Measurements from ENCODE around the gene INTS14.

INTS14 gene

DNA sequence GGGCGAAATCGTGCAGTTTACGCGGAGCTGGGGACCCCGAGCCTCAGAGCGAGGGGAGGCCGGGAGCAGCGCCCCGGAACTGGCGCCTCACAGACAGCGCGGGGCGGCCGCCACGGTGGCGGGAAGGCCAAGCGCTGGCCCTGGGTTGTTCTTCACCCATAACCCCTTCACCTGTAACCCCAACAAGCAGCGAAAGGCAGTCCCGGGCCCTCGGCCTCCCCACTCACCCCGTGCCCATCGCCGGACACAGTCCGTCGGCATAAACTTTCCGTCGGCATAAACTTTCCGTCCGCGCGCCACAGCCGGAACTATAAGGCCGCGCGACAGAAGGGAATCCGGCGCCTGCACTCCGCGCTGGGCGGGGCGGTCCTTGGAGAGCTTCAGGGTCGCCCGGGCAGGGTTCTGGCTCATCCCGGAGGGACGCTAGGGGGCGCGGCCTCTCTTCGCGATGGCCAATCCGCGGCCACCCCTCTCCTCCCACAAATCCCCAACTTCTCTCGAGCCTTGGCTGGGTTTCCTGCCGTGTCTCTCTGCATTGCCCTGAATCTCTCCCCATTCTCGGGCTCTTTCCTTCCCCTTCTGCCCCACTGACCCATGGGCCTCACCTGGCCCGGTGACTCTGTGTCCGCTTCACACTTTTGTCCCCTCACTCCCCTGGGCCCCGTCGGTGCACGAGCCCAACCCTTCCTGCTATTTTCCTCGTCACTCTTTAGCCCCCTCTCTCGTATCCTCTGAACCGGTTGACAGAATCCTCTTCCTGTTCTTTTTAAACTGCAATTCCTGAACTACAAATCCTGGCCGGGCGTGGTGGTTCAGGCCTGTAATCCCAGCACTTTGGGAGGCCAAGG lies at the start of gene INTS14:
TSS of gene INTS14 (minus strand) at position 261 of the 848 bp plus-strand sequence. CDS start 3,751 bp downstream, outside the sequence.
- DNase-seq: peak; percentile 92

DNA sequence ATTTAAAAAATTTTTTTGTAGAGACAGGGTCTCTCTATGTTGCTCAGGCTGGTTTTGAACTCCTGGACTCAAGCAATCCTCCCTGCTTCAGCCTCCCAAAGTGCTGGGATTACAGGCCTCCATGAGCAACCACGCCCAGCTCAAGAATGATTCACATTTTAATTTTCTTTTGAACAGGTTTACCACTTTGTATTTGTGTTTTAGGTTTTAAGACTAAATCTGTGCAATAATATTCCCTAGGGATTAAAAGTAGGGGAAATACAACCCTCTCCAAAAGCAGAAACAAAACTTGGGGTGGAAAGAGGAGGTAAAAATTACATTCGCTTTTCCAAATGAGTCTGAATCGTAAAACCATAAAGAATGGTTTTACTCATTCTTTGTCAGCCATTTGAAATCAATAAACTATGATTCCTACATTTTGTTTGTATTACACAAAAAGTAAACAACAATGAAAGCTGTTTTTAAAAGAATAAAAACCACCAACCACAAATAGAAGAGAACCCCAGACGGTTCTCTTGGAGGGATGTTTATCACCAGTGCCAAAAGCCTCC lies 48.6 kb upstream of the INTS14 start:
- DNase-seq: no peak

DNA sequence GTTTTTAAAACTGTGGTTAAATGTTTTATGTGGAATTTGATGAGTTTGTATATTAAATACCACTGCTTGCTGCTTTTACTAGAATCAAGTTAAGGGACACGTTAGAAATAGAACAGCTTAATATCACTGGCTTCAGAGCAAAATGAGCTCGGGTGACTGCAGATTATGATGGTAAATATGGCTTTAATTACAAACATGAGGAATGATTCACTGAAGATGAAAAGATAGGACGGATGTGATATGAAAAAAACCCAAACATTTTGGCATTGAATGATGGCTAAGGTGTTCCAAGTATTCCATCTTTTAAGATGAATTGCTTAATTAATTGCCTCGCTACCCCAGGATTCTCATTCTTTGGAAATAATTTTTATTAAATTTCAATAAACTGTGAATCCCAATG lies 44.5 kb upstream of the INTS14 start:
- no peak for DNase-seq

DNA sequence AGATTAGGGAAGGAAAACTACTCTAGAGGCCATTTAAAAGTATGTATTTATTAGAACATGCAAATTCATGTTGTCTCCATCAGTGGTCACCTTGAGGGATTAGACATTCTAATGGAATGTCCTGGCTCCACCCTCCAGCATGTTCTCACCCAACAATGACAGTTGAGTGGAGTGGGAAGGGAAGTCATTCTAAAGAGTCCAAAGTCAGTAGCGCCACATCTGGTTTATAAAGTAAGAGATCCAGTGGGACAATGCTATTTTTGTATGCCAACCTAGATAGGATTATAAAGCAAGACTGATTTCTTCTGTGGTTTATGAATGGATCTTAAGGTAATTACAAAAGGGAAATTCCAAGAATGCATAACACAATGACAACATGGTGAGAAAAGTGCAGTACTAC lies 44.1 kb upstream of the INTS14 start:
- DNase-seq: no peak

DNA sequence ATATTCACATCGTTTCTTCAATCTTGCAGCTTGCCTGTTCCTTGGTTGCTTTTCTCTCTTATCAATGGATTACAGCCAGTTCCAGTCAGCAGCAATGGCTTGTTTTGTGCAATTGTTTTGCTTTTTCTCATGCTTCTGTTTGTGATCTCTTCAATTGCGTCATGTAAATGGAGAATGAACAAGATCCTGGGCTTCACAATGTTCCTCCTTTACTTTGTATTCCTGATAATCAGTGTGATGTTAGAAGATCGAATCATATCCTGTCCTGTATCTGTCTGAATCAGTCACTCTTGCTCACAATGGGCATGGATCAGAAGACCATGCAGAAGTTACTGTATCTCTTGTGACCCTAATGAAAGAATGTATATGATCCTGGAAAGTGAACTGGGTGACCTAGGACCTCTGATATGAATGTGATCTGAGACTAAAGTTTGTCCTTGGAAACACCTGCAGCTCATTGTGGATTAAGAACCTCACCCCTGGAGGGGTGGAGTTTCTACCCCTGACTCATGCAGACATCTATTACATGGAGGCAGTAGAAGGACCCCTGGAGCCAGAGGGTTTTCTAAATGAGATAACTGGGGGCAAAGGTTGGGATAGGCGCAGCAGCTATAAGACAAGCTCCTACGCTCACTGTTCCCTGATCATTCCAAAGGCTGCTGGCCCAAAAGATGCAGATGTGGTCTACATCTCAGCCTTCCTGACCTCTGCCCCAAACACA lies 43.0 kb upstream of the INTS14 start:
- no peak for DNase-seq

DNA sequence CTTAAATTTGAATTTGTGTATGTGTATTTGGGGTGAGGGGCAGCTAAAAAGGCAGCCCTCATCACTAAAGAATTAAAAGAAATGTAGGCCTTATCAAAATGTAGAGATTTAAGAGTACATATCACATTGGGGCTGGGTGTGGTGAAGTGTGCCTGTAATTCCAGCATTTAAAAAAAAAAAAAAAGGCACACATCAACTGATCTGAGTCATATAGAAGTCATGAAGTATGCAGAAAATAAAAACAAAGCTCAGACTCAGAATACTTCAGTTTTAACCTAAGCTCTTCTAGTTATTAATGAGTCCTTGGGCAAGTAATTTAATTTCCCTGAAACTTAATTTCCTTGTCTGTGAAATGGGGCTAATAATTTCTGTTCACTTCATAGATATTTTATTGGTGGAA lies 42.4 kb upstream of the INTS14 start:
- DNase-seq: no peak

DNA sequence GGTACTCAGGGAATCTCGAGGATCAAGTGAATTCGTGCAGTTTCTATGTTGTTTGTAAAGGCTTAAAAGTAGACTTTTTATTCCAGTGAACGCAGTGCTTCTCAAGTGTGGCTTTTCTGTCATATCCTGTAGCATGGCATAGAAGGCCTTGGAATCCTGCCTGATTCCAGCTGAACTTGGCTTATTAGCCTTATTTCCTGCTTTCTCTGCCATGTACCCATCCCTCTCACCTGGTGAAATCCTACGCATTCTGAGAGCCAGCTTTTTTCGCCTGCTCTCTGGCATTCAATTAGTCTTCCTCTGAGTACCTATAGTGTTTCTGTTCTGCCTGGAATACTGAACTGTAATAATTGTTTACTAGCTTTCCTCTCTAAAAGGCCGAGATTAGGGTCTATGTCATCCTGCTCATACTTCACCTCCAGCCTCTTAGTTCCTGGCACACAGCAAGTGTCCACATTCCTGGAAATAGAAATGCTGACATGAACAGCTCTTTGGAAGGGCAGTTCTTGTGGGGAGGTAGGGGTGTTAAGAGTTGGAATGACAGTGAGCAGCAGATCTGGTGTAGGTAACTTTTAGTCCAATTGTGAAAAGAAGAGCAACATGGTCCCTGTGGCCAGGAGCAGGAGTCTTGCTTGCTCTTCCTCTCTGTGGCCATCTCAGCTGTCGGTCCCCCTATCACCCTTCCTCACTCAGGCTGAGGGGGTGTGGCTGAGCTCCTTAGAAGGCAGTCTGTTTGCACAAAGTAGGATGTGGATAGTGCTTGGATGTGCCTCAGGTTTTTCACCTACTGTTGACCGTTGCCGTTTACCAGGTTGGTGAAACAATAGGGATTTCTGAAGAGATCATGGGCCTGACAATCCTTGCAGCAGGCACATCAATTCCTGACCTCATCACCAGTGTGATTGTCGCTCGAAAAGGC lies 41.2 kb upstream of the INTS14 start:
- DNase-seq: no peak

DNA sequence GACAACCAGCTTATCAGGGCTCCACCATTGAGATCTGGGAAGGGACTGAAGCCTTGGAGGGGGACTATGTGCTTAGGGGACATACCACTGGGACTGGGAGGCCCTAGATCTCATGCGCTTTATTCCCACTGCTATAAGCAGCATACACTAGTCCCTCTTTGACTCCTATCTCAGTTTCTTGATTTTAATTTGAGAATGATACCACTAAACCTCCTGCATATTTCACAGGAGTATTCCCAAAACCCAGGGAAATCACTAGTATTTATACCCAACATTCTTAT lies 40.1 kb upstream of the INTS14 start:
- DNase-seq: no peak

DNA sequence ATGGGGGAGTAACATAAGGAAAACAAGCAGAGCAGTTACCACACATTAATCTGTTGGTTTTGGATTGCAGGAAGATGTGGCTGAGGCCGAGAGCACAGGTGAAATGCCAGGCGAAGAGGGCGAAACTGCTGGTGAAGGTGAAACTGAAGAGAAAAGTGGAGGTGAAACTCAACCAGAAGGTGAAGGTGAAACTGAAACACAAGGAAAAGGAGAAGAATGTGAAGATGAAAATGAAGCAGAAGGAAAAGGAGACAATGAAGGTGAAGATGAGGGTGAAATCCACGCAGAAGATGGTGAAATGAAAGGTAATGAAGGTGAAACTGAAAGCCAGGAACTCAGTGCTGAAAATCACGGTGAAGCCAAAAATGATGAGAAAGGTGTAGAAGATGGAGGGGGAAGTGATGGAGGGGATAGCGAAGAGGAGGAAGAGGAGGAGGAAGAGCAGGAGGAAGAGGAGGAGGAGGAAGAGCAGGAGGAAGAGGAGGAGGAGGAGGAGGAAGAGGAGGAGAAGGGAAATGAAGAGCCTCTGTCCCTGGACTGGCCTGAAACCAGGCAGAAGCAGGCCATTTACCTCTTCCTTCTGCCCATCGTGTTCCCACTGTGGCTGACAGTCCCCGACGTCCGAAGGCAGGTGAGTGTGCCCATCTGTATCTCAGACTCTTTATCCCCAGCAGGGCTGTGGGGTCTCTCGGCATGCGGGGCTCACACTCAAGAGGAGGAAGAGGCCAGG lies 39.5 kb upstream of the INTS14 start:
- DNase-seq: no peak

DNA sequence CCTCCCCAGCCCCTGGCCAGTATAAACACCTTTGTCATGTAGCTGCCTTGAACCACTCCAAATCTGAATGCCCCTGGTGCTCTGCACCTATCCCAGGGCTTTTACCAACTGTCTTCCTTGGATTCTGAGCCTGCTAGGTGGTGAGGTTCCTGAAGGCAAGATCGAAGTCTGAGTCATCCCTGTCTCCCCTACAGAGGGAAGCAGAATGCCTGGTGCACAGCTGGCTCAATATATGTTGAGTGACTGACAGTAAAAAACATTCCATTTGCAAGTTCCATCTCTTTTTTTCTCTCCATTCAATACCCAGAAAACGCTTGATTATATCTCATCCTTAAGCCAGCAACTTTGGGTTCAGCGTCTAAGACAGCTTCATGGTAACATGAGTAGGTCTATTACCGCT lies 35.6 kb upstream of the INTS14 start:
- no peak for DNase-seq

DNA sequence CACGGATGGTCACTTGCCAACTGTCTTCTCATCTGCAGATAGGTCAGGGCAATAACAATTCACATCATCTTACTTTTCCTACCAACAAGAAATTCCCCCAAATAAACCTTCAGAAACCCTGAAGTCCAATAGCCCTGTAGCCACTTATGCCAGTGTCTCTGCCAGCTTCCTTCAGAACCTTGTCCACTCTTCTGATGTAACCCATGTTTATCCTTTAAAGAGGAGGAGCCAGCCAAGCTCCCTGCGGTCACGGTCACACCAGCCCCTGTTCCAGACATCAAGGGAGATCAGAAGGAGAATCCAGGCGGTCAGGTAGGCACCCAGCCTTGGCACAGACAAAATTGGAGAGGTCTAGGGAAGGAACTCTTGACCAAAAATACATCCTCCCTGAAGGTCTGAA lies 34.5 kb upstream of the INTS14 start:
- DNase-seq: no peak

DNA sequence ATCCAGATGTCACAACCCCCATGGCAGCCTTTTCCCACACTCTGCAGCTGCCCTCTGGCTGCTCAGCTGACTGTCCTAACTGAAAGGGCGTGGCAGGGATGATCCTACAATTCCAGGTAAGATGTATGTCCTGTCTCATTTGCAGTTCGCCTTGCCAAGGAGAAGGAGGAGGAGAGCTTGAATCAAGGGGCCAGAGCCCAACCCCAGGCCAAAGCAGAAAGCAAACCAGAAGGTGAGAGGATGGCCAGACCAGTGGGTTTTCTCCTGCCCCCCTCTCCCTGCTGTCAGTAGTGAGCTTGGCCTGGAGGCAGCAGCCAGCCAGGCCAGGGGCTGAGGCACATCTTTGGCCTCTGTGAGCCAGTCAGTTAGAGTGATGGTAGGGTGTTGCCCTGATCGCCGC lies 33.4 kb upstream of the INTS14 start:
- DNase-seq: no peak

DNA sequence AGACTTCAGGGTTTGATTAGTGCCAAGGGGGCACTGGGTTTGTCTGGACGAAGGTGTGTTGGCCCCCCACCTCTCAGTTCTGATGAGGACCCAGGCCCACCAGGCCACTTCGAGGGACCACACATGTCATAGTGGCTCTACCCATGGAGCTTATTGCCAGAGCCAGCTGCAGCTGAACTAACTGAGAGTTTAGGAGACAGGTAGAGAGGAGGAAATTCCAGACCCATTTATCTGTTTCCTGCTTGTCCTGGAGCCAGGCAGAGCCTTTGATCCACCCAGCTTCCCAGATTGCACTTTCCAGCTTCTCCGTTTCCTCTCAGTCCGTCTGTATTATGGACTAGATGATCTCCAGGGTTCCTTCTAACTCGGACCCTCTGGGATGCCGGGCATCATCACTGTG lies 31.7 kb upstream of the INTS14 start:
- DNase-seq: no peak

DNA sequence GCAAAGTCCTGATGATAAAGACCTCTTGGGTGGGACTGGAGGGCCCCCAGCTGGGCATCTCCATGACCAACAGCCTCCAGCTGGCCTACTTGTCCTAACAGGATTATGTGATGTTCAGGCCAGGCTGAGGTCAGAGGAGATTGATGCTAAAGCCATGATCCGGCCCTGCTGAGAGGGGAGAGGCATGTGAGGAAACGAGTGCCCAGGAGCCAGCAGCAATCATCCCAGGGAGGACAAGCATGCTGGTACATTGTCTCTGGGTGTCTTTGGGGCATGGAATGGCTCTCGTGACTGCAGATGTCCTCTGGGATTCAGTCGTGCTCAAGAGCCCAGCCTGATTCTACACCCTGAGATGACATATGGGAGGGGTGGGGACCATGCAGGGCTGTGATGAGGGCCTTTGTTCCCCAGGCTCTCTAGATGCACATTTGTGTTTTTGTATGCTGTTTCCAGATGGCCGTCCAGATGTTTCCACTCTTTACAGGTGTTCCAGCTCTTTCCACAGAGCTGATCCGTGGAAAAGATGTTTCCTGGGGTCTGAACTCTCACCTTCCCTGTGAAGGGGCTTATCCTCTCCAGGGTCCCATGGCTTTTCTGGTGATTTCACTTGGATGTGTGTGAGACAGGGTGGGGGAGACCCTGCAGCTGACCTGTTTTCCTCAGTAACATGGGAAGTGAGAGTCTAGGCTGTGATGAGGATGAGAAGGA lies 31.0 kb upstream of the INTS14 start:
- peak; percentile 66 for DNase-seq

DNA sequence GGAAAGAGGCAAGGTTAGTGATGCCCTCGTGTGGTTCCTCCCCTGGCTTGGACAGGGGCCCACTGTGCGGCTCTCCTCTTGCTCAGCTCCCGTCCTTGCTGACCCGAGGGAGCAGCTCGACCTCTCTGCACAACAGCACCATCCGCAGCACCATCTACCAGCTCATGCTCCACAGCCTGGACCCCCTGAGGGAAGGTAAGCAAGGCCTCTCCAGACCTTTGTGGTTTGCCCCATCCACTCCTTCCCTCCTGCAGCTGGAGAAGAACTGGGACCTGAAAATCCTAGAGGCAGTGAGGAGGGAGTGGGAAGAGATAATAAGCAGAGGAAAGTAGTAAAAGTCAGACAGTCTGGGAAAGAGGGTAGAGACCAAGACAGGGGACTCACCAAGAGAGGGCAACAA lies 28.6 kb upstream of the INTS14 start:
- no peak for DNase-seq

DNA sequence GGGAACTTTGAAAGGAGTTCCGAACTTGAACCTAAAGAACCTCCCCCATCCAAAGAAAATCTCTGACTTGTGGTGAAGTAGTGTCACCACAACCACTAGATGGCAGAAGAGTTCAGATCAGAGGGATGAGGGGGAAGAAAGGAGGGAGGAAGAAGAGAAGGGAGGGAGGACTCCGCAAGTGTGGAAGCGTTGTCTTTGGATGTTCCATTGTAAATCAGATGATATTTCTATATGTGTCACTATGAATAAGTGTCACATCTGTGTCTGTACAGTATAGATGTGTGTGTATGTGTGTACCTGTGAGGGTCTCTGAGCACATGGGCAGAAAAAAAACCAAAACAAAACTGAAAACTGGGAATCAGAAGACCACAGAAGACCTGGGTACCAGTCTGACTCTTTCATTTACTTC lies 27.8 kb upstream of the INTS14 start:
- DNase-seq: peak; percentile 30

DNA sequence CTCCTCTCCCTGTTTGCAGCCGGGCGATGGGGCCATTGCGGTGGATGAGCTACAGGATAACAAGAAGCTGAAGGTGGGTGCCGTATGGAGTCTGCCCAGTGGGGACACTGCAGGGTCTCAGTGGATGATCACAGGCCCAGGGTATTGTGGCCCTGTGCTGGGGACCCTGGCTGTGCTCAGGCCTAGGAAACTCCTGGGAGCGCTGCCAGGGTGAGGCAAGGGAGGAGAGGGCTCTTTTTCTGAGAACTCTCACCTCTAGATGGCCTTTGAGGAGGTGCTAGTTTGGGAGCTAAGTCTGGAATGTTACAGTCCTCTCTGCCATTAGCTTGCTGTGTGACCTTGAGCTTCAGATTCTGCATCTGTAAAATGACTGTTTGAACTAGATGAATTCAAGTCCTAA lies 27.2 kb upstream of the INTS14 start:
- no peak for DNase-seq

DNA sequence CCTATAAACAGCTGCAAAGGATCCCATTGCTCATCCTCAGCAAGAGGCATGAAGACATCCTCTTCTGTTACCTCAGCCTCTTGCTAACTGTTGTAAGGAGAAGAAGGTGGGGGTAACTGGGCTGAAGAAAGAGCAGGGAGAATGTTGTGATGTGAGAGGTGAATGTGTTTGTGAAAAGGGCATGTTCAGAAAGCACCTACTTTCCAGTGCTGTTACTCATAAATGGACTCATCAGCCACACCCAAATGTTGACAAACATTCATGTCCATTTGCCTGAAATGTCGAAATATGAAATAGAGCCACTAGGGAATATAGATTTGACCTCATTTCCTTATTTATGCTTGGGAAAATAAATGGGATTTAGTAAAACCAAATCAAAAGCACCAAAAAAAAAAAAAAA lies 23.4 kb upstream of the INTS14 start:
- no peak for DNase-seq

DNA sequence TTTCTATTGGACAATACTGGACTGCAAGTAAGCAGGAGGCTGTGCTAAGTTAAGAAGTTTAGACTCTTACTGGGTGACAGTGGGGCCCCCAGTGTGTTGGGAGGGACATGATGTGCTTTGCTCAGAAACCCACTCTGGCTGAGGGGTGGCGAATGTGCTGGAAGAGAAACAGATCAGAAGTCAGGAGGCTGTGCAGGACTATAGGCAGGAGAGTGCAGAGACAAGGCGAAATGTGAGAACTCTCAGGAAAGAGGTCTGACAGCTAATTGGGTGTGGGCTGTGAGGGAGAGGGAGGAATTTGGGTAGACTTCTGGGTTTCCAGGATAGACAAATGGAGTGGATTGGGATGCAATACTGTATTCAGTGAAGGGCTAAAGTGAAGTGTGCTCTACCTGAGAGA lies 22.8 kb upstream of the INTS14 start:
- no peak for DNase-seq

DNA sequence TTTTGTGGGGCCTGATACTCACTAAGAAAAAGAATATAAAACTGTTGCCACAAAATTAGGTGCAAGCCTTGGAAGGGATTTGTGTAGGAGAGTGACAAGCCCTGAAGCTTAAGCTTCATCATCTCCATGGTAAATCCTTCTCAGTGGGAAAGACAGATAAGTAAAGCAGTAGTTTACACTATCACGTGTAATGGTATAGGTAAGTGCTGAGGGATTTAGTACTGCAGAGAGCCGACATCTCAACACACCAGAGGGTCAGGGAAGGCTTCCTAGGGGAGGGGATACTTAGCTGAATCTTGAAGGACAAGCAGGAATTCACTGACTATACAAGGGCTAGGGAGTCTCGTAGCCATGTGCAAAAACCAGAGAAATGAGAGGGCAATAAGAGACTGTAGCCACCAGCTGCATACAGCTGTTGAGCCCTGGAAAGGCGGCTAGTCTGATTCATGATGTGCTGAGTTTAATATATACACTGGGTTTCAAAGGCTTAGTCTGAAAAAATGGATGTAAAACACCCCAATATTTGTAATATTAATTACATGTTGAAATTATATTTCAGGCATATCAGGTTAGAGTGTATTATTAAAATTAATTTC lies 21.9 kb upstream of the INTS14 start:
- no peak for DNase-seq

DNA sequence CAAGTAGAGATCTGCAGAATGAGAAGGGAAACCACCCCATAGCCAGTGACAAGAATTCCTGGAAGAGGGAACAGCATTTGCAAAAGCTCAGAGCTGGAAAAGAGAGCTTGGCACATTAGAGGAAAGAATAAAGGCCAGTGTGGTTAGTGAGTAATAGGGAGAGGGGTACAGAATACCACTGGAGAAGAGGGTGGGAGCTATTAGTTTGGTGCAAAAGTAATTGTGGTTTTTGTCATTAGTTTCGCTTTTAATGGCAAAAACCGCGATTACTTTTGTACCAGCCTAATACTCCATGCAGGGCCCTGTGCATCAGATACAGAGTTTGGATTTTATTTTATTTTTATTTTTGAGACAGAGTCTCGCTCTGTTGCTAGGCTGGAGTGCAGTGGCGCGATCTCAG lies 20.6 kb upstream of the INTS14 start:
- DNase-seq: no peak

DNA sequence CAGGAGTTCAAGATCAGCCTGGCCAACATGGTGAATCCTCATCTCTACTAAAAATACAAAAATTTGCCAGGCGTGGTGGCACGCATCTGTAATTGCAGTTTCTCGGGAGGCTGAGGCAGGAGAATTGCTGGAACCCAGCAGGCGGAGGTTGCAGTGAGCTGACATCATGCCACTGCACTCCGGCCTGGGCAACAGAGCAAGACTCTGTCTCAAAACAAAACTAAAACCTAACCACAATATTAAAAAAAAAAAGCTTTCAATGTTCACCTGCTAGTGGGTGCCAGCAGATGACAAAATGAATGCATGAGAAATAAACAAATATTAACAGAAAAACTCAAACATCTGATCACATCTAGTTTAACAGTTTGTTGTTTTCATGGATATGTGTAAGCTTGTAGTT lies 19.8 kb upstream of the INTS14 start:
- DNase-seq: no peak
